GM18858 (cell line): ENCODE results near the gene POU6F2.

Experiments
- ATAC-seq: cut with Tn5 transposase; IDR thresholded peaks from one replicate; pipeline ENCODE4 v1.9.1; 2021; ENCODE audit not compliant: unreplicated experiment

POU6F2 gene

DNA sequence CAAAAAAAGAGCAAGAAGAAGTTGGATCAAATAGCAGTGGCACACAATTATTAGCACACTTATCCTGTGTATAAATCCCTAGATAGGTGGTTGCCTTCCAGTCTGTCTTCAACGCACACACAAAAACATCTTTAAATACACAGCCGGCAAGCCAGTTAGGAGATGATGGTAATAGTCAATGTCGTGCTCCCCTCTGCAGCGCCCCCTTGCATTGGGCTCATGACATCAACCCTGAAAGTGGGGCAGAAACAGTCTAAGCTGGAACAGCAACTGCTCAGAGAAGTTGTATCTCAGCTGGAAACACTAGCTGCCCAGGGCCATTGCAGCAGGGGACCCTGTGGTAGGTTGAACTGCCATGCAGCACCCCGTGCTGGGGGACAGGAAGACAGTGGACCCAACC lies 409.0 kb downstream of the POU6F2 start:
- ATAC-seq = no peak

DNA sequence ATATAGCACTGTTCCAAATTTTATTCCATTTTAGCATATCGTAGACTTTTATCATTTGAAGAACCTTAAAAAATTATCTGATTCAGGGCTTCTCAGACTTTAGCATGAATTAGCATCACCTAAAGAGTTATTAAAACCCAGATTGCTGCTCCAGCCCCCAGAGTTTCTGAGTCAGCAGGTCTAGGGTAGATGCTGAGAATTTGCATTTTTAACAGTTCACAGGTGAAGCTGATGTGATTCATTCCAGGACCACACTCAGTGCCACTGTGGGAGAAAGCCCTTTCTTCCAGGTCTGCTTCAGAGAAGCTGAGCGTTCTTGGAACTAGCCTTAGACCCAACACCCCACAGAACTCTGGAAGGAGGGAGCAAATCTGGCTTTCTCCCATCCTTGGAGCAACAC lies 414.4 kb downstream of the POU6F2 start:
- ATAC-seq = no peak

DNA sequence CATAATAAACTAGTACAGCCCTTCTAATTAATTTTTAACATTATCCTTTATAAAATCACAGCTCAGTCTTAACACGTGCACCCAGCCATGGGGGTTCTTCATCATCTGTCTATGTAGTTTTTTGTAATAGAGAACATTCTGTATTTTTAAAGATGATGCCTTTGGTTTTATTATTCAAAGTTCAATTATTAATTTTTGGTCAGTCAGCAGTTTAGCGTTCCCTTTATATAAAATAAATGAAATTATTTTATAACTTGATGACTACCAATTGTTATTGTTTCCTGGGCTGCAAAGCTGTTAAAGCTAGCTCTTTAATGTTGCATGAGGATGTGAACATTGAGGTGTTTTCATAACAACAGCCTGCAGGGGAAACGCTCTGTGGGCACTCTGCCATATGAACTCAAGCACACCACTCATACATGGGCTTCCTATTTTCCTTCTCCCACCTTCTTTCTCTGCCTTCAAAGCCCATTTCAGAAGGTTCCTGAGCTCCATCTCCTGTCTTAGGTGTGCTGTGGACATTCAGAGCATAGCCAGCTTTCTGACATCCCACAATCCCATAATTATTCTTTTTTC lies 416.5 kb downstream of the POU6F2 start:
- no peak for ATAC-seq

DNA sequence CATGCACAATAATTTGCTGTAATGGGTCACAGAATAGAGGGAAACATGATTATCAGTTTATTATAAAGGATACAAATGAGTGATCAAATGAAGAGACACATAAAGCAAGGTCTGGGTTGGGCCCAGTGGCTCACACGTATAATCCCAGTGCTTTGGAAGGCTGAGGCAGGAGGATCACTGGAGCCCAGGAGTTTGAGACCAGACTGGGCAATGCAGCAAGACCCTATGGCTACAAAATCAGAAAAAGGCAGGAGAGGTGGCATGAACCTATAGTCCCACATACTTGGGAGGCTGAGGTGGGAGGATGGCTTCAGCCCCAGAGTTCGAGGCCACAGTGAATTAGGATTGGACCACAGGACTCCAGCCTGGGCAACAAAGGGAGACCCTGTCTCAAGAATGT lies 421.7 kb downstream of the POU6F2 start:
- ATAC-seq = no peak

DNA sequence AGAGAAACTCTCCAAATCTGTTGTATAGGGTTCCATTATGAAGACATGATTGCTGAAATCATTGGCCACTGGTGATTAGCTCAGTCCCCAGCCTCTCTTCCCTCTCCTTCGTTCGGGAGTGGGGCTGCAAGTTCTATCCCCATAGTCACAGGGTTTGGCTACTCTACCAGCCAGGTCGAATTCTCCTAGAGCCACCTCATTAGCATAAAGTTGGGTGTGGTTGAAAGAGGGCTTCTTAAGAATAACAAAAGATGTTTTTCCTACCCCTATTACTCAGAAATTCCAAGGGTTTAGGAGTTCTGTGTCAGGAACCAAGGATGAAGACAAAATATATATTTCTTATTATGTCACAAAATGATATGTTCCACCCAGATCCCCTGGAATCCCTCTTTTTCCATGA lies 422.3 kb downstream of the POU6F2 start:
- ATAC-seq = no peak

DNA sequence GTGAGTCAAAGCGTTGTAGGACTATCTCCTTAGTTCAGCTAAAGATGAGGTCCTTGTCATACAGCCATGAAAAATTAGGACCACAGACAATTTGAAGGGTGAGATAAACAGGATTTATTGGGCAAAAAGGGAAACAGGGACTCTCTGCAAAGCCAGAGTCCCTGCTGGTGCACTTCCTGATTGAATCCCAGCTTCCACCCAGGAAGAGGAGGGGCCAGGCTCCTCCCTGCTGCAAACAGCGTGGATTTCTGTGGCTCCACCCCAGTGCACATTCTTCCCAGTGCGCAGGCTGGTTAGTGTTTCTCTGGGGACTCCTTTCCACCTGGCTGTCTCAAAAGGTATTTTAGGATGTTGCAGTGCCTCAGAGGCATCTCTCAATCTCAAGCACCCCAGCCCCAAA lies 423.1 kb downstream of the POU6F2 start:
- no peak for ATAC-seq

DNA sequence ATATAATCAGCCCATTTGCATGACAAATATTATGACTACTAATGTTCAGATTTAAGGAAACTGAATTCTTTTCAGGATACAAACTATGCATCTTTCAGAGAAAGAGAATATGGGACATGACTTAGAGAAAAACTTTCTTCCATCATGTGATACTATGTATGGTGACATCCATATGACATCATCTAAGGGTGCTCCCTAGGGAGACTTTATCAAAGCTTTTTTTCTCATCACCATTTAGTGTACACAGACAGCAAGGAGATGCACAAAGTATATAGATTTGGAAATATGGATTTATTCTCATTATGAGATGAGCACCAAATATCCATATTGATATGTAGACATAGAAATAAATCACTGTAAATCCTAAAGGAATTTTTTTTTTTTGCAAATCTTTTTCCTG lies 424.3 kb downstream of the POU6F2 start:
- ATAC-seq = no peak

DNA sequence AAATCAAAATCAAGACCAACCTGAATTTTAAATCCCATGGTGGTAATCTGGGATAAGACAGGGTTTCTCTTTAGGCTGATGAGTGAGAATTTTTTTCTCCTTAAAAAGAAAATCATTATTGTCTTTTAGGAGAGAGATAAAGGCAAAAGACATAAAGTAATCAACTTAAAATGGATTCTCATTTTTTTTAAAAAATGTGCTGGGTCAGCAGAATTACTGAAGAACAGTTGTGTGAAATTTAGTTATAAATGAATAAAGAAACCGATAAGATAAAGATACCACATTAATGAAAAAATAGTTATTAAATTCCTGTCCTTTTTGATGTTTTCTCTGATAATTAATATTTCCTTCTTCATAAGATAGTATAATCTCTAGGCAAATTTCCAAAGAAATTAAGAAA lies 427.2 kb downstream of the POU6F2 start:
- ATAC-seq = no peak

DNA sequence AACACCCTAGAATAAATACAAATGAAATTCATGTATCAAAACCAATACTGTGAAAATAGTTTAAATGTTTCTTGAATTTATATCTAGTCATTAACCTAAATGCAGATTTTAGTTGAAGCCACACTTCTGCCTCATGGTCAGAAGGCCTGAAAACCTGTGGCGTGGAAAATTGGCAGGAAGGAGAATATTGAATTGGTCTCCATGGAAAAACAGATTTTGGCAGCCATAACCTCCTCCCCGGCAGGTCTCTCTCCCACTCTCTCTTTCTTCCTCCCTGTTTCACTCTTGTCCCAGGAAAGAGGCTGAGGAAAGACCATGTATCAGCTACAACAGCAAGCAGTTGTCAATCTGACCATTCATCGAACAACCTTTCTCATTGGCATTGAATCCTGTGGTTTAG lies 427.9 kb downstream of the POU6F2 start:
- ATAC-seq = no peak

DNA sequence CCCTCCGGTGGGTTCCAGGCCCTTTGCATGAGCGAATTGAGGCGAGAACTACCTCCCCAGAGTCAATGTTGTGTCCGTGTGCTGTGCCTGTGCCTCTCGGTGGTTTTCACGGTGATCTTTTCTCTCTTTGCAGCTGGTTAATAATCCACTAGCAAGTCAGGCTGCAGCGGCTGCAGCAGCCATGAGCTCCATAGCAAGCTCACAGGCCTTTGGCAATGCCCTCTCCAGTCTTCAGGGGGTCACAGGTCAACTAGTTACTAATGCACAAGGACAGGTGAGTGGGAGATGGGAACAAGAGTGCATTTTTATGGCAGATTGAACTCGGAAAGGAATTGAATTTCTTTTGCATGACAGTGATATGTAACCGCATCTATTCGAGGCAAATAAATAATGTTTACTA lies 428.8 kb downstream of the POU6F2 start:
- no peak for ATAC-seq

DNA sequence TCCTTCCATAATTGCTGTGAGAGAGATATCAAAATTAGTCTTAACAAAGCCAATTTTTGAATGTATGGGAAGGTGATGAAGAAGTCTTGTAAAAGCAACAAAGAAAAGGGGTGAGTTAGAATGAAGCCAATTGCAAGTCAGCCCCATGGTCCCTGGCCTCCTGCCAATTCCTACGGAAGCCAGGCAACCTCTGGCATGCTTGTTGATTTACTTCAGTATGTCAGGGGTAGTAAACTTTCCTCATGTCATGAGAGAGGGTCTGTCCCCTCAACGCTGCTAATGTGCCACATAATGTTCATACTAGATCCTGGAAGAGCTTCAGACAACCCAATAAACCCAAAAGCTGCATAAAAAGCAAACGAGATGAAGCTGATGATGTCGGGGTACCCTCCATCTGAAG lies 429.4 kb downstream of the POU6F2 start:
- ATAC-seq = no peak

DNA sequence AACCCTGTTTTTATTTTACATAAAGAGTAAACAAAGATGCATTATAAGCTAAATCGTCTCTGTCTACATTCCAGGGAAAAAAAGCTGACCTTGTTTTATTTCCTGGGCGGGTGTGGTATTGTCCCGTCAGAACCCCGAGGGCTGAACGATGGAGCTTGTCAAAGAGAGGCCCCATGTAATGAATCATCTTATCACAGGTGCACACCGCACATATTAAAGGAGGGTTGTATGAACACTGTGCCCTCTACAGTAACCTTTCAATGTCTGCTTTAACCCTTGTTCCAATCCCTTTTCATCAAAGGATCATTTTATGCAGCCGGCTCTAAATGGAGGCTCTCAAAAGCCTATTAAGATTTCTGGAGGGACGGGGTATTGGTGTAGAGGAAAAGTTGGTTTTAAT lies 430.0 kb downstream of the POU6F2 start:
- ATAC-seq = no peak

DNA sequence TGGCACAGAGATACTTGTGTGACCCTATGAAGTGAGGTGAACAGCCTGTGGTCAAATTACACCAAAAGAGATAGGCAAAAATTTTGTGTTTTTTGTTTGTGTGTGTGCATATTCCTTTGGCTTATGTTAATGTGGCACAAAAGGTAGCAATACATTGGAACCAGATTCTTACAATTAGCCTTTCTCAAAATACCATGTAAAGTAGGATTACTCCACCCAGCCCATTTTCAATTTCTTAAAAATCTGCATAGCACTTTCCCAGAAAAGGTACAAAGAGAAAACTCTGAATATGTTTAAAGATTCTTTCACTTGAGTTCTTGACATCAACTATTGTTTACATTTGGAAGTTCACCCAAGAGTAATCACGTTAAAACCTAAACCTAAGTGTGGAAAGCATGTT lies 431.2 kb downstream of the POU6F2 start:
- ATAC-seq = no peak

DNA sequence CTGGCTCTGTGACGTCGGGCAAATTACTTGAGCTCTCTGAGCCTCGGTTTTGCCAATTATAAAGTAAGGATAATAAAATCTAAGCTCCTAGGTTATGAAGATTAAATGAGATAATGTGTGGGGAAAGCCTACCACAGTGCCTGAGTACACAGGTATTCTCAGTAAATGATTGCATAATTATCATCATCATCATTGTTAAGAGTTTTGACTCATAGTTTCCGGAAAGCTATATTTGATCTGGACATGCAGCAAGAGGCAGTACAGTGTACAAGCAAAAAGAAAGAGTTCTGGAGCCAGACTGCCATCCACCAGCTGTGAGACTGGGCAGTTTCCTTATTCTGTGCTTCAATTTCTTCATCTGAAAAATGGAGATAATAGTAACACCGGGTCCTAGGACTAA lies 432.9 kb downstream of the POU6F2 start:
- no peak for ATAC-seq

DNA sequence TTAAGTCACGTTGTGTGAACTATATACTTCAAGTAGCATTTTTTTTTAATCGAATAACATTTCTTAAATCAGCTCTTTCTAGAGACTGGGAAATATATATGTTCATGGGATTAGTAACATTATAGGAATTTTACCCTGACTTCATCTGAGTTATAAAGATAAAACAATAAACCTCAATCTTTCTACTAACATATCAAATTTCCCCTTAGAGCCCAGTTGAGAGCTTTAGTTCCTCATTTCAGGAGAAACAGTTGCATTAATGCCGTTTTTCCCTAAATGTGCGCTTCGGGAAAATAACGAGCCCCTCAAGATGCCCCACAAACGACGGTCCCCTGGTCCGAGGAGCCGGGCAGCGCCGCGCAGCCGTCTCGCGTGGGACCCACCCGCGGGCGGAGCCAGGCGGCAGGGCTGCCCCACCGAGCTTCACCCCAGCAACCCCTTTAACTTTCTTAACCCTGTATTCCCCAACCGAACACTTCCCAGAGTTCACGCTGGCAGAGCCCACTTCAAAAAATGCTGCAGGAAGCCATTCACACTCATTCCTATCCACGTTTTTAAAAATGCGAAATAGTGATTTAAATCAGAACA lies 436.0 kb downstream of the POU6F2 start:
- no peak for ATAC-seq

DNA sequence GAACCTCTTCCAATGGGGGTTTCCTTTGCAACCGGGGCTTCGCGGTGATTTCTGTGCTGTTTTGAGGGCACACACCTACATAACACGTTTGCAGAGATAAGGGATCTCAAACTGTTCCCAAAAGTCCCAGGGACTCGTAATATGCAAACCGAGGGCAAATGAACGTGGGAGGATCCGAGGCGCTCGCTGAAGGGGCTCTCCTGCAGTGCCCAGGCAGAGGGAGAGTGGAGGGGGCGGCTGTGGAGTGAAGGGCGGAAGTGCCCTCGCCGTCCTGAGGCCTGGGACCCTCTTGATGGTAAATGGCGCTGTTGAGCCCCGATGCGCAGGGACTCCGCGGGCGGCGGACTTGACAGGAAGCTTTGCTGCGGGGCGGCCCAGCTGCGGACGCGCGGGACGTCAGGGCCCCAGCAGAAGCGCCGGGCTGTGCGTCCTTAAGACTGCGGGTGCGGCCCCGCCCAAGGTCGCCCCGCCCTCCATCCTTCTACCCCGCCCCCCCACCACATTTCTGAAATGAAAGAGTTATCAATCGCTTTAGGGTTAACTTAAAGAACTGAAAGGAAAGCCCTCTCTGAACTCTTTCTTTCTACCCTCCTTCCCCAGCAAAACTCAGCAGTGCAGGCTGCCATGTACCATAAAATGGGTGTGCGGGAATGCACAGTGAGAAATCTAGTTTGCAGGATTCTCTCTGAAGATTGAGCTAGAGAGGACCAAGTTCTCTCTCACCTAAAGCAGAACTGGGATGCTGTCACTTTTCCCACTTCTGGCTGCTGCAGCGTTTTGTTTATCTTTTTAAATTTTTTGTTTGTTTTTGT lies 436.7 kb downstream of the POU6F2 start:
- ATAC-seq = peak; percentile 72

DNA sequence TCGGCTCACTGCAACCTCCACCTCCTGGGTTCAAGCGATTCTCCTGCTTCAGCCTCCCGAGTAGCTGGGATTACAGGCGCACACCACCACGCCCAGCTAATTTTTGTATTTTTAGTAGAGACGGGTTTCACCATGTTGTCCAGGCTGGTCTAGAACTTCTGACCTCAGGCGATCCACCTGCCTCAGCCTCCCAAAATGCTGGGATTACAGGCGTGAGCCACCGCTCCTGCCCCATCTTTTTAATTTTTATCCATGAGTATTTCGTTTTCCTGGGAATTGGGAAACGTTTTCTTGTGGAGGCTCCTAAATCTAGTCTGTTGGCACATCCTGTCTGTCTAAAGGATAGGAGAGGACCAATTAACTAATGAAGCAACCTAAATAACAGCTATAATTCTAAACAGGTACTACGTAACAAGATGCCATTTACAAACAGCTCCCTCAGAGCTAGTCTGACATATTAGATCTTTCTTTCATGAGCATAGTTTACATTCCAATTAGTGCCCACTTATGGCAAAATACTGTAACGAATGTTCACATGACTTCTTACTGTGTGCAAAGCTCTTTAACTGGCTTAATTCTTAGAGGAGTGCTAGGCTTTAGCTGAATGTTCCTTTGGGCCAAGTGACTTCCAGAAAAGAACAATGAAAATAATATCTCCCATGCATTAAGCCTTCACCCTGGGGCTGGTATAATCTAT lies 437.5 kb downstream of the POU6F2 start:
- no peak for ATAC-seq

DNA sequence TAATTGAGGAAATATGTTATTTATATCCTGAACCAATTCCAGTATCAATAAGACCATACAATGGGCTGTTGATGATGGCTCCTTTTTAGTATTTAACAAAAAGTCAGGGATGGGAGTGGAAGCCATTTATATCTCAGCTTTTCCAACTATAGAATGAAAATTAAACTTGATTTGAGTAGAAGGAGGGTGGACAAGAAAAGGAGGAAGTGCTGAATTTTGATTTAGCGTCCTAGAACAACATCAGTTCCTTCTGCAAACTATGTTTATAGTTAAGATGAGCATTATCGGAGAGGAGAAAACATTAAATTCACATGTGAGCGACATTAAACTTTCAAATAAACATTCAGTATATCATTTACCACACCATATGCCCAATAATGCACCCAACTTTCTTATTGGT lies 439.2 kb downstream of the POU6F2 start:
- ATAC-seq = no peak

DNA sequence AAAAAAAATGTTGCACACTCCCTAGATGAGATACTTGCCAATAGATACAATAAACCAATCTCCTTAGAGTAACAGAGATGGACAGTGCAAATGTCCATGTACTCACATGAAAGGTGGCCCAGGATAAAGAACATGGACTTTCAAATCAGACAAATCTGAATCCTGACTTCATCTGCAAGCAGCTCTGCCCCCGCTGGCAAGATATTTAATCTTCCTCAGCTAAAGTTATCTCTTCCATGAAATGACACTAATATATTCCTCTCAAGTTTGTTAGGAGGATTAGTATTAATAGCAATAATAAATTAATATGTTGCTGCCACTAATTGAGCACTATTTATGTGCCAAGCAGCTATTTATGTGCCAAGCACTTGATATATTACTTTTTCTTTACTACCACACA lies 439.9 kb downstream of the POU6F2 start:
- ATAC-seq = no peak

DNA sequence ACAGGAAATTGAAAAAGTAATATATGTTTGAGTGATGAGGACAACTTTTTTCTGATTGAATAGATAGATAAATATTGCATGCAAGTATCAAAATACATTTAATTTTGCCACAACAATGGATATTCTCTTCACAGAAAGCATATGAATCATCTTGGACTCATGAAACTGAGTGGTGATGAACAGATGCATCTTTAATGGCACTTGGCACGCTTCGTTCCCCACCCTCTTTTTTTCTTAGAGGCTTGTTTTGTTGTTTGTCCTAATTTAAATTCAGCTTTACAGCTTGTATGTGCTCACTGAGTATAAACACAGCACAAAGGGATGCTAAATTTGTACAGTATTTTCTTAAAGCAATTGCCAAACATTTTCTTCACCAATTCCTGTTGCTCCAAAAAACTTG lies 443.5 kb downstream of the POU6F2 start:
- no peak for ATAC-seq

DNA sequence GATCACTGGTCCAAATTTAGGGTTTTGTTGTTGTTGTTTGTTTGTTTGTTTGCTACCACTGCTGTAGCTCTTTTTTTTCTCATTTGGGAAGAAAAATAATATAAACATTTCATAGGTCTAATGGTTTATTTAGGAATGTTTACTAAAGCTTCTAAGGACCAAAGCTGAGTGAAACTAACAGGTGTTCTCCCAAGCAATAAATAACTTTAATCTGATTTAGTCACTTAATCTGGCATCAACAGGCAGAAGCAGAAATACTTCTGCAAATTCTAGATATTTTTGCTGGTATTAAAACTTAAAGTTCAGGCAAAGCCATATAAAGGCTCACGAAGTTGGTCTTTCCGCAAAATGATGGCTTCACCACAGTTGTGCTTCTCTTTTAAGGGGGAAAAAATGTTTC lies 444.0 kb downstream of the POU6F2 start:
- no peak for ATAC-seq

DNA sequence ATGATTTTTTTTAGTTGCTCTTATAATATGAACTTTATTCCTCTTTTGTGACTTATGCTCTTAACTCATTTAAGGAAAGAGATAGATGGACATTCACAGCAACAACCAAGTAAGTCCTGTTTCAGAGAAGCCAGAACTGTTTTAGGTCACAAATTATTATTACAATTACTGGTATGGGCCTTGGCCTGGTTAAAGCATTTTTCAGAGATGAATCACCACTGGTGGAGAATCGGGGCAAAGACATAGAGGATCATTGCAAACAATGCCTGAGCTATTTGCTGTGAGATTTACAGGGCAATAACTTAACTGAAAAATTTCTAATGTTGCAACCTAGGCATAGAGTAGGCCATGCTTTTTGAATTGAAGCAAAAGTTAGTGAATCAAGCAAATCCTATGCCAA lies 450.5 kb downstream of the POU6F2 start:
- no peak for ATAC-seq
